HG03060 (cell line): Measurements from ENCODE around the gene ANKRD27.

Source experiments
- ATAC-seq: cut with Tn5 transposase; IDR thresholded peaks from one replicate; pipeline ENCODE4 v1.9.1; 2021; ENCODE audit warnings: low read depth, moderate number of reproducible peaks; ENCODE audit not compliant: unreplicated experiment

The ANKRD27 gene

GRCh38 chr19:32691291-32691951 lies 16.4 kb upstream of the ANKRD27 start, which contains the start of gene NUDT19:
Gene NUDT19, plus strand, starts transcription at chr19:32691821. Its CDS starts 140 bp downstream, at chr19:32691961.
- peak; percentile 73 for ATAC-seq

- ATAC-seq = no peak
Observed at GRCh38 chr19:32688311-32688710, 13.3 kb upstream of the ANKRD27 start.

- ATAC-seq = no peak
Observed at GRCh38 chr19:32687681-32688080, 12.7 kb upstream of the ANKRD27 start.

DNA sequence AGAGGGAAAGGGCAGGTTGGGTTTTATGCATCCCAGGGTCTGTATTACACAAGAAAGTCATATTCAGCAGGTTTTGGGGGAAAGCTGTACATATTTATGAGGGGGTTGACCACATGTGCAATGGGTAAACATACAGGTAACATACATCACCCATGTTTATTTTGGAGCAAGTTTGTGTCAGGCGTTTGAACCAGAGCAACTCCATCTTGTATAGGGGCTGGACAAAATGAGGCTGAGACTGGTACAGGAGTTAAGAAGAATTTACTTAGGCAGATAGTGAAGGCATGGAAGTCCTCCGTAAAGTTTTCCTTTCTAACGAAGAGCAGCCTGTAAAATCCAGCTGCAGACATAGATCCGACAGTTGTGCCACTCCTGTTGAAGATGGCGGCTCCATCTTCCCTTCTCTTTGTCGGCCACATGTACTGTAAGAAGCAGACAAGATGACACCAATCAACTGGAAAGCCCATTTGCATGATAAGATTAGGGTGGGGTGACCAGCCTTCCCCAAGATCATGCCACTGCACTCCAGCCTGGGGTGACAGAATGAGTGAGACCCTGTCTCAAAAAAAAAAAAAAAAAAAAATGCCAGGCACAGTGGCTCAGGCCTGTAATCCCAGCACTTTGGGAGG lies 12.0 kb upstream of the ANKRD27 start:
- no peak for ATAC-seq

- ATAC-seq = no peak
Observed at GRCh38 chr19:32682317-32682716, 7.3 kb upstream of the ANKRD27 start.

GRCh38 chr19:32680986-32681385 lies 6.0 kb upstream of the ANKRD27 start:
- ATAC-seq = no peak

- no peak for ATAC-seq
Observed at GRCh38 chr19:32677657-32678056, 2.7 kb upstream of the ANKRD27 start.

- no peak for ATAC-seq
Observed at GRCh38 chr19:32676895-32677359, 1.9 kb upstream of the ANKRD27 start.

DNA sequence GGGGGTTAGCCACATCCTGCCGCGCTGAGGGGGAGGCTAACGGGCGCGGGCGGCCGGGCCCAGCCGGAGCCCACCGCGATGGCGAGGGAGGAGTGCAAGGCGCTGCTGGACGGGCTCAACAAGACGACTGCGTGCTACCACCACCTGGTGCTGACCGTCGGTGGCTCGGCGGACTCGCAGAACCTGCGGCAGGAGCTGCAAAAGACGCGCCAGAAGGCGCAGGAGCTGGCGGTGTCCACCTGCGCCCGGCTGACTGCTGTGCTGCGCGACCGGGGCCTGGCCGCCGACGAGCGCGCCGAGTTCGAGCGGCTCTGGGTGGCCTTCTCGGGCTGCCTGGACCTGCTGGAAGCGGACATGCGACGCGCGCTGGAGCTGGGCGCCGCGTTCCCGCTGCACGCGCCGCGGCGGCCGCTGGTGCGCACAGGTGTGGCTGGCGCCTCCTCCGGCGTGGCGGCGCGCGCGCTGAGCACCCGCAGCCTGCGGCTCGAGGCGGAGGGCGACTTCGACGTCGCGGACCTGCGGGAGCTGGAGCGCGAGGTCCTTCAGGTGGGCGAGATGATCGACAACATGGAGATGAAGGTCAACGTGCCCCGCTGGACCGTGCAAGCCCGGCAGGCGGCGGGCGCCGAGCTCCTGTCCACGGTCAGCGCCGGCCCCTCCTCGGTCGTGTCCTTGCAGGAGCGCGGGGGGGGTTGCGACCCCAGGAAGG lies 1.4 kb upstream of the ANKRD27 start:
- ATAC-seq = no peak

DNA sequence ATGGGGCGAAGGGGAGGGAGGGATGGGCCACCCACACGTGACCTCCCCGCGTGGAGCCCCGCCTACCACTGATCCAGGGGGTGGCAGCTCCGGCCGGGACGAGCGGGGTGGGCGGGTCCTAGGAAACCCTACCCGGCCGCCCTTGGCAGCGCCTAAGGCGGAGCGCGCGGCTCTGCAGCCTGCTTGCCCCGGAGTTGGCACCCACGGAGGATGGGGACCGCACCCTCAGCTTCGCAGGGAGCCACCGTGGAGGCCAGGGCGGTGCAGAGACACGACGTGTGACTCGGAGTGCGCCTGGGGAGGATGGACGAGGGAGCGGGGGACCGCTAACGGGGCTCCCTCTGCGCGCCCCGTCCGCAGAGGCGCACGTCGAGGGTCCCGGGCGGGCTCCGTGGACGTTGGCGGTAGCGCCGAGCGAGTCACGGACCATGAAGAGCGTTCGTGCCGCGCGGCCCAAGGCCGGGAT lies 773 bp upstream of the ANKRD27 start, which contains the start of gene RGS9BP:
Gene RGS9BP (plus strand): TSS at position 129 of the 466 bp plus-strand sequence. CDS start 416 bp downstream, outside the sequence.
- ATAC-seq = no peak

GRCh38 chr19:32674153-32674930 lies 638 bp downstream of the ANKRD27 start:
- no peak for ATAC-seq

- ATAC-seq = no peak
Observed at GRCh38 chr19:32673573-32673972, 1.4 kb downstream of the ANKRD27 start.

- ATAC-seq = no peak
Observed at GRCh38 chr19:32672841-32673240, 2.1 kb downstream of the ANKRD27 start.

DNA sequence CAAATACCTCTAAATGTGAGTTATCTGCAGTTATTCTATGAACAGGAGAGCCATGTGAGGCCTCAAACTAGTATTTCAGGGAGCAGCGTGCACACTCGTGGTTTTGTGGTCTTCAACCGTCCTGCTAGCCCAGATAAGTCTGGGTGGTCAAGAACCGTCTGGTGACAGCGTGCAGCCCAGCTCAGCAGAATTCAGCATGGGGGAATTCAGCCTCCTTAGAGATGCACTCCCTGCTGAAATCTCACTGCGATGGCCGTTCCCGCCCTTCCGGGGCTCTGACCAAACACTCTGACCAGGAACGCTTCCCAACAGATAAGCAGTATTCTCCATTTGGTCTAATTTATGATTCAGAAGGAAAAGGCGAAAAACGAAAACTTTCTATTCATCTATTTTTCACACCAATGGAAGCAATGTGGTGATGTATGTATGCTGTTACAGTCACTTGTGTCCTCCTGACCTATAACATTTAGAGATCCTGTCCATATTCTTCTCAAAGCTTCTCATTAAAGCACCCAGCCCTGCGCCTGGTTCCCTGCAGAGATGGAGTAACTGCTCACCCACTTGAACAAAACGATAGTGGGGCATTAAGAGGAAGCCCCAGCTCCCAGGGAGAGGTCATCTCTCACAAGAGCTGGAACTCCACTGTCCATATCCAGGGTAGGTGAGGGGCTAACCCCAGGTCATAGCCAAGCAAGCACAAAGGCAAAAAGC lies 2.9 kb downstream of the ANKRD27 start:
- ATAC-seq = no peak

DNA sequence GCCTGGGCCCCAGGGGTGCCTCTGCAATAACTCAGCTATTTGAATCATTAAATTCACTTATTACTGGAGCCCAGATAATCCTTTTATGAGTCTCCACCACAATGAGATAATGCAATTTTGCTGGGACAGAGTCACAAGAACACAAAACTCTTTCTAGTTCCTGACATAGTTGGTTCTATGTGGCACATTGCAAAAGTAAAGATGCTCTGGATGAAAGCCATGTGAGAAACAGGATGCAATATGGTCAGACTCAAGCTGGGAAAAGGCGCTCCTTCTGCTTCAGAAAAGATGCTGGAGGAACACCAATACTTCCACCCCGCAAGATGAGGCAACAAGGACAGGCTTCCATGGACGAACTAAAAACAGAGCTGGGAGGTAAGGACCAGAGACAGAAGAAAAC lies 5.7 kb downstream of the ANKRD27 start:
- no peak for ATAC-seq

DNA sequence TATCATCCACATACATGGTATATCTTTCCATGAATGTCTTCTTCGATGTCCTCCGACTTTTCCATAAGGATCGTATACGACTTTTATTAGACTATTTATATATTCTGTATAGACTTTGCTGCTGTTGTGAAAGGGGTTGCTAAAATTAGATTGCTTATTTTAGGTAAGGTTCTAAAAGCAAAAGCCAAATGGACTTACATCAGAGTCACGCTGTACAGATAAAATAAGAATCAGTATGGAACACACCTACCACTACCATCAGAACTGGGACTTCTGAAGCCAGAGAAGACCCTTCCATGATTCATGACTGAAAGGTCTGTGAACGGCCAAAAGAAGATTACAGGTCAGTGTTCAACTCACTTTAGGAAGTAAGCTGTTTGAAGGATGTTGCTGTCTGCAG lies 8.9 kb downstream of the ANKRD27 start:
- ATAC-seq = no peak

GRCh38 chr19:32662186-32662585 lies 12.8 kb downstream of the ANKRD27 start:
- ATAC-seq = no peak

DNA sequence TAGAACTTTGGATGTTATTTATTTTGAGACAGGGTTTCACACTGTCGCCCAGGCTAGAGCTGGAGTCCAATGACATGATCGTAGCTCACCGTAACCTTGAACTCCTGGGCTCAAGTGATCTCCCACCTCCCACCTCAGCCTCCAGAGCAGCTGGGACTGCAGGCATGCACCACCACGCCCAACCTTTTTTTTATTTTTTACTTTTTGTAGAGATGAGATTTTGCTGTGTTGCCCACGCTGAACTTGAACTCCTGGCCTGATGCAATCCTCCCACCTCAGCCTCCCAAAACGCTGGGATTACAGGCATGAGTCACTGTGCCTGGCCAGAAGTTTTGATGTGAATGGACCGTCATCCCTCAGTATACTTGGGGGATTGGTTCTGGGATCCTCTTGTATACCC lies 13.7 kb downstream of the ANKRD27 start:
- no peak for ATAC-seq

DNA sequence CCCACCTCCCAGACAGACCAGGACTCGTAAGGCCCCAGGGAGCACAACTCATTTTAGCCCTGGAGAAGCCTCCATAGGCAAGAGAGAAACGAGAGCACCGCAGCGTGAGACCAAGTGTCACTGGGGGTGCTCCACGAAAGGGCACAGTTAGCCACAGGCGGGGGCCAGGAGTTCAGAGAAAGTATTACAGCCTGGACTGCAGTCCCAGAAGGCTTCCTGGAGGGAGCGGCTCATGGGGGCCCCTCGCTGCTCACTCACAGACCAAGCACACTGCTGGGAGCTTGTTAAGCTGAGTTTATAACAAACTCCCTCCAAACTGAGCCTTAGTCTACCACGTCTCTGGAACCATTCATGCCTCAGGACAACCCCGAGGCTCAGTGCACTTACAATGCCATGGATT lies 16.5 kb downstream of the ANKRD27 start:
- ATAC-seq = no peak

GRCh38 chr19:32658075-32658474 lies 16.9 kb downstream of the ANKRD27 start:
- ATAC-seq = no peak
